ENCODE data around the gene CDPF1.

- TF ChIP-seq POLR2A (IDR thresholded peaks at IDR 0.05; ENCODE audit: low read depth, low read length) (no peak), SPI1 (IDR thresholded peaks at IDR 0.05; ENCODE audit: low read depth, low read length) (no peak), POLR2AphosphoS5 (IDR thresholded peaks at IDR 0.05; ENCODE audit: low read depth, low read length) (no peak), TAF1 (IDR thresholded peaks at IDR 0.05; ENCODE audit: low read depth, low read length) (no peak), PAX5 (IDR thresholded peaks at IDR 0.05; ENCODE audit: insufficient read depth, low read length, severe bottlenecking) (no peak)
Observed at GRCh38 chr22:46238541-46238940, 11.6 kb downstream of the CDPF1 start.
